Activated CD4-positive, alpha-beta memory T cell treated with anti-CD3 and anti-CD28 coated beads, Interleukin-2, amount 10 ng/mL, durations not matched to agents 7 days and 5 days (primary cell): ENCODE results near the gene TRAPPC1. TPM values are rescaled to one million over a fixed set of nuclear protein-coding genes. Genes with fewer than 3 reads are reported as not detected.
A peak's percentile ranks its signal among the peaks of the same experiment; 100 is the strongest.

ENCODE experiments used
- CTCF ChIA-PET: fragments of 350-600 bp; sonication (Branson Sonifier 250); formaldehyde crosslinking; loops from one replicate; lab custom pipeline; 2021; ENCODE audit warnings: antibody characterized with exemption, inconsistent platforms; lab: Charles Lee
- POLR2A ChIA-PET: fragments of 350-600 bp; sonication (Branson Sonifier 250); formaldehyde crosslinking; loops from one replicate; lab custom pipeline; 2021; ENCODE audit warnings: antibody characterized with exemption; lab: Charles Lee
- DNase-seq: peaks from one replicate; pipeline ENCODE4 v3.0.0-alpha.2; 2020
- H3K27ac Mint-ChIP-seq: one replicate; pipeline ENCODE4 v1.8.0; 2021; ENCODE audit warnings: mild to moderate bottlenecking, mixed read lengths
- H3K27me3 Mint-ChIP-seq: one replicate; pipeline ENCODE4 v1.8.0; 2021; ENCODE audit warnings: mixed read lengths
- H3K36me3 Mint-ChIP-seq: one replicate; pipeline ENCODE4 v1.8.0; 2021; ENCODE audit warnings: low read depth, mixed read lengths
- H3K4me1 Mint-ChIP-seq: one replicate; pipeline ENCODE4 v1.8.0; 2021; ENCODE audit warnings: mixed read lengths
- H3K4me3 Mint-ChIP-seq: one replicate; pipeline ENCODE4 v1.8.0; 2021; ENCODE audit warnings: mild to moderate bottlenecking, mixed read lengths
- H3K9me3 Mint-ChIP-seq: one replicate; pipeline ENCODE4 v1.8.0; 2021; ENCODE audit warnings: mixed read lengths
- total RNA-seq, 2 experiments: library from RNA; stranded (reverse); gene quantifications; one replicate each; pipeline ENCODE4 v1.2.3, GENCODE V29; 2021

The TRAPPC1 gene
- total RNA-seq, 2 experiments from 2014 or later = 238 to 244 TPM

DNA sequence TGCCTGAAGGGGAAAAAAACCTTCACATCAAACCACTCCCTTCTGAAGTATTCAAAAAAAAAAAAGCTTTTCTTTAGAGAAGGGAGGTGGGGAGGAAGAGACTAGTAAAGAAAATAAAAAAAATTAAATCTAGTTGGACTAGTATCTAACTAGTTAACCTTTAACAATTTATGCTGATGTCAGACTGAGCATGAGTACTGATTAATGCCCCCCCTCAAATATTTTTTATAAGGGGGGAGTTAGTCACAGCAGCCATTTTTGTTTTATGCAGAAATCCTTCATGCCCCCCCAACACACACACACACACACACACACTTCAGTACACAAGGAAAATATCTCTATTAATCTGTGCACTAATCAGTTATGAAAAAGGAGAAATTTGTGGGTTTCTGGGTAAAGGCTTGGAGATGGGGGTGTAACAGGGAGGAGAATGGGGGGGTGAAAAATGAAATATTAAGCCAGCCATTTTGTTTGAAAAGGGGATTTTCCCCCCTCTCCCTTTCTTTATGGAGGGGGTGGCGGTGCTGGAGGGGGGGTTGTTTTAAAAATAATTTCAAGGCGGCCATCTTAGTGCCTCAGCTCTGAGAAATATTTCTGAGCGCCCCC lies 47.9 kb downstream of the TRAPPC1 start:
- H3K36me3 Mint-ChIP-seq = no peaks in the 10 kb centered on the region
- CTCF ChIA-PET = no interaction called here
- peak; percentile 24 for DNase-seq
- POLR2A ChIA-PET = interaction anchor here (1.1 to 1.6 kb wide), 5 partner anchors 13 to 289 kb away, joined by 3 to 4 read pairs (median 4); partner anchors contain the start of gene NAA38
- H3K27me3 Mint-ChIP-seq = no peaks in the 10 kb centered on the region
- H3K4me1 Mint-ChIP-seq = peaks cover 3% of the 10 kb centered on the region
- H3K27ac Mint-ChIP-seq = peak overlapping the region; percentile 67
- H3K9me3 Mint-ChIP-seq = no peaks in the 10 kb centered on the region
- peak overlapping the region; percentile 72 for H3K4me3 Mint-ChIP-seq

GRCh38 chr17:7882629-7883028 lies 49.1 kb downstream of the TRAPPC1 start:
- Mint-ChIP-seq H3K9me3 (no peaks in the 10 kb centered on the region), H3K36me3 (no peaks in the 10 kb centered on the region), H3K27ac (no peak overlapping the region), H3K4me1 (peaks cover 3% of the 10 kb centered on the region), H3K27me3 (no peaks in the 10 kb centered on the region), H3K4me3 (no peak overlapping the region)
- ChIA-PET POLR2A (interaction anchor here (1.0 to 1.6 kb wide), 4 partner anchors 12 to 291 kb away, joined by 3 to 4 read pairs (median 3); partner anchors contain the start of gene NAA38), CTCF (interaction anchor here (0.6 to 1.2 kb wide), 3 partner anchors 20 to 275 kb away, joined by 3 to 5 read pairs (median 4); no protein-coding TSS in a partner anchor)
- no peak for DNase-seq

GRCh38 chr17:7882068-7882467 lies 49.7 kb downstream of the TRAPPC1 start:
- Mint-ChIP-seq H3K4me1 (peaks cover 3% of the 10 kb centered on the region), H3K27ac (no peak overlapping the region), H3K27me3 (no peaks in the 10 kb centered on the region), H3K4me3 (no peak overlapping the region), H3K9me3 (no peaks in the 10 kb centered on the region), H3K36me3 (no peaks in the 10 kb centered on the region)
- DNase-seq = no peak
- POLR2A ChIA-PET = interaction anchor here (1.0 to 1.6 kb wide), 2 partner anchors 53 to 291 kb away, joined by 3 to 4 read pairs; no protein-coding TSS in a partner anchor
- CTCF ChIA-PET = interaction anchor here (1.2 kb wide), 1 partner anchor 23 kb away, joined by 5 read pairs; no protein-coding TSS in a partner anchor

DNA sequence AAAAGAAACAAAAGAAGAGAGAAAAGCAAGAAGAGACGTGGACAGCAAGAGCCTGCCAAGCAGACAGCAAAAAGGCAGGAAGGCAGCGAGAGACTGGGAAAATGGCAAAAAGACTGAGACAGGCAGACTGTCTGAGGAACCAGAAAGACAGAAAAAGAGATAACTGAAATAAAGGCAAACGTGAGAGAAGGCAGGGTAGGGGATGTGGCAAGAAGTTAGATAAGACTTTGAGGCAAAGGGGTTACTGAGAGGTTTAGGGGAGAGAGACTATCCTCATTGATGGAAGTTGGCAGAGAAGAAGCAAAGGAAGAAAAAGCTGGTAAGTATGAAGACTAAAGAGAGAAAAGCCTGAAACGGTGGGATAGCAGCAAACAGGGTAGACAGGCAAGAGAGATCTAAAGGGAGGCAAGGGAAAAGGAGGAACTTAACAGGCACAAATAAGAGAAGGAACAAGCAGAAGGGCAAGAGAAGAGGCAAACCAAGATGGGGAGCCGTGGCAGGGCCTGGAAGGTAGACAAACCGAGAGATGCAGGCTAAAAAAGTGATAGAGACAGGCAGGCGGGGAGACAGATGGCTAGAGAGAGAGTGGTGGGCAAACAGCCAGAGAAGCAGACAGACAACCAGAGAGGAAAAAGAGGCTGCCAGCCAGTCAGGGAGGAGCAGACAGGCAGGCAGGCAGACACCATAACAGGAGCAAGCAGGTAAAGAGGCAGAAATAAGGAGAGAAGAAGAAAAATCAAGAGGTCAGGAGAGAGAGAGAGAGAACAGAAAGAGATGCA lies 50.3 kb downstream of the TRAPPC1 start:
- Mint-ChIP-seq H3K4me1 (peaks cover 3% of the 10 kb centered on the region), H3K9me3 (no peaks in the 10 kb centered on the region), H3K27ac (no peak overlapping the region), H3K36me3 (peaks cover under 1% of the 10 kb centered on the region), H3K27me3 (no peaks in the 10 kb centered on the region), H3K4me3 (no peak overlapping the region)
- ChIA-PET CTCF (no interaction called here), POLR2A (no interaction called here)
- DNase-seq = no peak

Other genes with a start within 250 kb of the TRAPPC1 start
- gene TP53, start 244.5 kb downstream of the TRAPPC1 start, total RNA-seq = 100 to 1,000 TPM; 123 TPM
- 10 to 100 TPM; 18.6 to 18.8 TPM for gene WRAP53, start 243.5 kb downstream of the TRAPPC1 start, total RNA-seq
- gene EFNB3, start 226.7 kb downstream of the TRAPPC1 start, total RNA-seq = not detected
- not detected for gene DNAH2, start 214.2 kb downstream of the TRAPPC1 start, total RNA-seq
- 10 to 100 TPM; 20.9 to 23.7 TPM for gene KDM6B, start 97.7 kb downstream of the TRAPPC1 start, total RNA-seq
- 1 to 10 TPM in 1 of 2 experiments, under 1 TPM in 1; 0.78 to 1.5 TPM for gene TMEM88, start 76.9 kb downstream of the TRAPPC1 start, total RNA-seq
- 10 to 100 TPM; 69.8 to 76.9 TPM for gene NAA38, start 74.4 kb downstream of the TRAPPC1 start, total RNA-seq
- 1 to 10 TPM; 5.3 to 7.5 TPM for gene CYB5D1, start 73.9 kb downstream of the TRAPPC1 start, total RNA-seq
- 100 to 1,000 TPM; 127 to 131 TPM for gene CHD3, start 43.2 kb downstream of the TRAPPC1 start, total RNA-seq
- 1 to 10 TPM; 3.6 to 3.7 TPM for gene RNF227, start 15.7 kb downstream of the TRAPPC1 start, total RNA-seq
- 1 to 10 TPM; 7.7 to 8.4 TPM for gene KCNAB3, start 2.1 kb downstream of the TRAPPC1 start, total RNA-seq
- 10 to 100 TPM; 58.8 to 64.6 TPM for gene CNTROB, start 260 bp upstream of the TRAPPC1 start, total RNA-seq
- not detected for gene GUCY2D, start 70.7 kb upstream of the TRAPPC1 start, total RNA-seq
- gene ALOX15B, start 107.1 kb upstream of the TRAPPC1 start, total RNA-seq = not detected
- gene ALOX12B, start 155.8 kb upstream of the TRAPPC1 start, total RNA-seq = under 1 TPM; 0.20 to 0.38 TPM
- gene ALOXE3, start 186.6 kb upstream of the TRAPPC1 start, total RNA-seq = not detected
- gene HES7, start 192.2 kb upstream of the TRAPPC1 start, total RNA-seq = 1 to 10 TPM; 1.4 to 1.5 TPM
- gene PER1, start 220.5 kb upstream of the TRAPPC1 start, total RNA-seq = 10 to 100 TPM; 53.5 to 56.6 TPM
- 10 to 100 TPM; 75.2 to 79.1 TPM for gene VAMP2, start 231.0 kb upstream of the TRAPPC1 start, total RNA-seq
- gene TMEM107, start 244.4 kb upstream of the TRAPPC1 start, total RNA-seq = 10 to 100 TPM; 49.7 to 53.9 TPM